CD4-positive, alpha-beta memory T cell (primary cell): ENCODE data around the gene OTUD3. TPM values are rescaled to one million over a fixed set of nuclear protein-coding genes. Genes with fewer than 3 reads are reported as not detected.

ENCODE experiments used
- polyA plus RNA-seq, 2 donors: library from polyadenylated mRNA; unstranded; fragments of 300-500 nt; fragmentation: Illumina TruSeq; gene quantifications; one replicate each; pipeline ENCODE4 v1.2.3, GENCODE V29; 2021
- total RNA-seq, 2 experiments: library from RNA; stranded (reverse); gene quantifications; one replicate each; pipeline ENCODE4 v1.2.3, GENCODE V29; 2021

The OTUD3 gene
- total and polyA plus RNA-seq, 4 experiments from 2014 or later: 1.8 to 18.7 (median 10.8) TPM

Other genes with a start within 250 kb of the OTUD3 start
- 10 to 100 TPM; 22.8 to 24.6 TPM for gene NBL1, start 238.1 kb upstream of the OTUD3 start, total RNA-seq
- 10 to 100 TPM in 1 of 2 donors, 1 to 10 TPM in 1; 8.9 to 12.0 TPM for gene NBL1, start 238.1 kb upstream of the OTUD3 start, polyA plus RNA-seq
- gene HTR6, start 217.5 kb upstream of the OTUD3 start, total RNA-seq: under 1 TPM; 0.33 to 0.44 TPM
- 1 to 10 TPM in 1 of 2 donors, not detected in 1; 1.1 TPM for gene HTR6, start 217.5 kb upstream of the OTUD3 start, polyA plus RNA-seq
- 10 to 100 TPM; 28.6 to 32.7 TPM for gene TMCO4, start 82.5 kb upstream of the OTUD3 start, total RNA-seq
- 10 to 100 TPM; 14.9 to 16.8 TPM for gene TMCO4, start 82.5 kb upstream of the OTUD3 start, polyA plus RNA-seq
- not detected for gene RNF186, start 67.1 kb upstream of the OTUD3 start, total RNA-seq
- gene RNF186, start 67.1 kb upstream of the OTUD3 start, polyA plus RNA-seq: not detected
- gene PLA2G2E, start 41.2 kb downstream of the OTUD3 start, total RNA-seq: not detected
- gene PLA2G2E, start 41.2 kb downstream of the OTUD3 start, polyA plus RNA-seq: not detected
- not detected for gene PLA2G2A, start 97.2 kb downstream of the OTUD3 start, total RNA-seq
- not detected for gene PLA2G2A, start 97.2 kb downstream of the OTUD3 start, polyA plus RNA-seq
- gene PLA2G5, start 187.8 kb downstream of the OTUD3 start, total RNA-seq: not detected
- gene PLA2G5, start 187.8 kb downstream of the OTUD3 start, polyA plus RNA-seq: not detected
- not detected for gene PLA2G2D, start 237.1 kb downstream of the OTUD3 start, total RNA-seq
- under 1 TPM in 1 of 2 donors, not detected in 1; 0.29 TPM for gene PLA2G2D, start 237.1 kb downstream of the OTUD3 start, polyA plus RNA-seq